ENCODE measurements around the gene CDH23.

The CDH23 gene

DNA sequence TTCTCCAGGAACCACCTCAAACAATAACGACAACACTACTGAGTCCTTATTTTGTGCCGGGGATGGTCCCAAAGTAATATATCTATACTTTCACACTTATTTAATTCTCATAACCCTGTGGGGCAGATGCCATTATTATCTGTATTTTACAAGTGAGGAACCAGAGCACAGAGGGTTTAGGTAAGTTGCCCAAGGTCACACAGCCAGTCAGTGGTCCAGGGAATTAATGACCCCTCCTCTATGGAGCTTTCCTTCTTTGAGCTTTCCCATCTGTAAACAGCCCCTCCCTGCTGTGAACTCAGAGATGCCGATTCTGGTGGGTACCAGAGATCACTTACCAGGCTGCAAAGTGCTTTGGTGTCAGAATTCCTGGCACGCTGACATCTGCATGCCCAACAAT, 217.2 kb downstream of the CDH23 start:
- TF ChIP-seq GATA2 (IDR thresholded peaks at IDR 0.05; ENCODE audit: low read depth, low read length) (no peak), GATA3 (IDR thresholded peaks at IDR 0.05; ENCODE audit: low read depth, low read length) (no peak)

- TF ChIP-seq GATA2 (IDR thresholded peaks at IDR 0.05; ENCODE audit: low read depth, low read length) (no peak), GATA3 (IDR thresholded peaks at IDR 0.05; ENCODE audit: low read depth, low read length) (no peak)
Measured at GRCh38 chr10:71614946-71615345, 218.2 kb downstream of the CDH23 start.

- TF ChIP-seq GATA2 (IDR thresholded peaks at IDR 0.05; ENCODE audit: low read depth, low read length) (no peak), GATA3 (IDR thresholded peaks at IDR 0.05; ENCODE audit: low read depth, low read length) (no peak)
Measured at GRCh38 chr10:71615538-71616329, 219.0 kb downstream of the CDH23 start.

- TF ChIP-seq GATA3 (IDR thresholded peaks at IDR 0.05; ENCODE audit: low read depth, low read length), result no peak
- no peak for TF ChIP-seq GATA2 (IDR thresholded peaks at IDR 0.05; ENCODE audit: low read depth, low read length)
Measured at GRCh38 chr10:71616817-71617654, 220.3 kb downstream of the CDH23 start.

GRCh38 chr10:71618176-71618575, 221.5 kb downstream of the CDH23 start:
- TF ChIP-seq GATA2 (IDR thresholded peaks at IDR 0.05; ENCODE audit: low read depth, low read length) (no peak), GATA3 (IDR thresholded peaks at IDR 0.05; ENCODE audit: low read depth, low read length) (no peak)

DNA sequence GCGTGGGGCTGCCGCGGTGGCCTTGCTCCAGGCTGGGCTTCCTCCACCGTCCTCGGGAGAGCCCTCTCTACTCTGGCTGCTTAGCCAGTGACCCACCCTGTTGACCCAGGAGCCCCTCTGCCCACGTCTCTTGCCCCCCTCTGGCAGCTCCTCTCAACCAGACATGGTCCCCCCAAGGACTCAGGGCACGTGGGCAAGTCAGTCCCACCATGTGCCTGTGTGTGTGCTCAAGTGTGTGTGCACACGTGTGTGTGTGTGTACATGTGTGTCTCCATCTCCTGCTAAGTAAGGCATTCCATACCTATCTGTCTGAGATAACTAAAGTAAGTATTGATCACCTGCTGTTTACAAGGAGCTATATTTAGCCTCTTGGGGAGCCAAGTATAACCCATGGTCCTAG, 221.9 kb downstream of the CDH23 start:
- no peak for TF ChIP-seq GATA2 (IDR thresholded peaks at IDR 0.05; ENCODE audit: low read depth, low read length)
- no peak for TF ChIP-seq GATA3 (IDR thresholded peaks at IDR 0.05; ENCODE audit: low read depth, low read length)

GRCh38 chr10:71620642-71621041, 223.9 kb downstream of the CDH23 start:
- TF ChIP-seq GATA3 (IDR thresholded peaks at IDR 0.05; ENCODE audit: low read depth, low read length) (no peak), GATA2 (IDR thresholded peaks at IDR 0.05; ENCODE audit: low read depth, low read length) (no peak)

DNA sequence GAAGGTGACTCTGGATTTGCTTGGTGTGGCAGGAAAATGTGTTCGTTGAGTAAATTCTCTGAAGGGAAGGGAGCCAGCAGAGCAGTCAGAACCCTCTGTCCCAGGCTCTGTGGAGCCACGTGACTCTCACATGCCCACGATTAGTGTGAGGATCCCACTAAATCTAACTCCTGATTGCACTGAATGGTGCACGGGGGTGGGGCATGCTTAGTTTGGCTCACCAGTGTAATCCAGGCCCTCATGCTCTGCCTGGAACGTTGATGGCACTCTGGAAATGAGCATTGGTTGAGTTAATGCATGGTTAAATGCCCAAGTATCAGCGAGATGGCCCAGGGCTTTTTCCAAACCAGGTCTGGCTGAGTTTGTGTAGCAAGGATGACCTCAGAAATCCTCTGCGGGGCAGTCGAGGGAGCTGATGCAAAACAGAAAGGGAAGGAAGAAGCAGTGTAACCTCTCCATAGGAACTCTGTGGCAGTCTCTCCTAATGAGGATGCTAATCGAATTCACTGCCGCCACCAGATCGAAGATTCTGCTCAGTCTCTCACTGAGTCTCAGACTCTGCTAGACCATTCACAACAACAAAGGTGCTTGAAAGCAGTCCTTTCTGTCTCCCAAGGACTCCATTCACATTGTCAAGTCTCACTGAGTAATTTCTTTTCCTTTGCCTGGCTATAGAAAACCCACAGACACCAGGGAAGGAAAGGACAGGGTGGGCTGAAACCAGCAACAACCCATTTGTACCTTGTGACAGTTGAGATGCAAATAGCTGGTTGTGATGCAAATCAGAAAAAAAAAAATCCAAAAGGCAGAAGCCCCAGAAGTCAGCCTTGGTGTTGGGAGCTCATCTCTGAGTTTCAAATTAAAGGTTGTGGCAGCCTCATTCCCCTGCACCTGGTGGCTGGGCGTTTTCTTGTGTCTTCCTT, 224.8 kb downstream of the CDH23 start:
- no peak for TF ChIP-seq GATA2 (IDR thresholded peaks at IDR 0.05; ENCODE audit: low read depth, low read length)
- no peak for TF ChIP-seq GATA3 (IDR thresholded peaks at IDR 0.05; ENCODE audit: low read depth, low read length)

DNA sequence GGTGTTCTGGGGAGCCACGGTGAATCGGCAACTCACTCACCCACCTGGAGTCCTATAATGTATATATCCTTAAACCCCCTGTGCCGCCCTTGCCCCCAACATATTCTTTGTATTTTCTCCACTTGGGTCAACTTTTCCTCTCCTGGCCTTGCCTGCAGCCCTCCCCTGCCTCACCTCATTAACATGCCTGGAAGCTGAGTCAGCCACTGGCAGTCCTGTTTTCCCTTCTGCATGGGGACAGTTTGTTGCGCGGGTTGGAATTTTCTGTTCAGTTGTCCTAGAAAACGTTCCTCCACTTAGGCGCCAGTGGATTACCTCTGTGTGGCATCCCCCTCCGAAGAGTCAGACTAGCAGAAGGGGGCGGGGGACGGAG, 225.4 kb downstream of the CDH23 start:
- TF ChIP-seq GATA2 (IDR thresholded peaks at IDR 0.05; ENCODE audit: low read depth, low read length) (no peak), GATA3 (IDR thresholded peaks at IDR 0.05; ENCODE audit: low read depth, low read length) (no peak)

DNA sequence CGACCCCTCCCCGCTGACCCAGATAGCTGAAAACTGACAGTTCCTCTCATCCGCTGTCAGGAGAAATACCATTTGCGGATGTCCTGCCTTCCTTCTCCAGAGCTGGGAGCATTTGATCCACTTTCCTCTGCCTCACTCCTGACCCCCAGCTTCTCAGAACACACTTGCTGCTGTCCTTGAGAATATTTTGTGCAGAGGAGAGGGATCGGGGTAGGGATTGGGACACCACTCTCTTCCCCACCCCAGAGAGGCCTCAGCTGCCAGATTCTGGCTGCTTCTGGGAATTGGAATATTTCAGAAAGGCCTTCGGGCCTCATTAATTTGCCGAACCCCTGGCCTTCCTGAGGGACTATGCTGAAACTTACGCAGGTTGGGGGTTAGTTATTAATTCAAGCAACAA, 225.9 kb downstream of the CDH23 start:
- TF ChIP-seq GATA2 (IDR thresholded peaks at IDR 0.05; ENCODE audit: low read depth, low read length) (no peak), GATA3 (IDR thresholded peaks at IDR 0.05; ENCODE audit: low read depth, low read length) (no peak)

- TF ChIP-seq GATA3 (IDR thresholded peaks at IDR 0.05; ENCODE audit: low read depth, low read length) (no peak), GATA2 (IDR thresholded peaks at IDR 0.05; ENCODE audit: low read depth, low read length) (no peak)
Measured at GRCh38 chr10:71623098-71623985, 226.6 kb downstream of the CDH23 start.

DNA sequence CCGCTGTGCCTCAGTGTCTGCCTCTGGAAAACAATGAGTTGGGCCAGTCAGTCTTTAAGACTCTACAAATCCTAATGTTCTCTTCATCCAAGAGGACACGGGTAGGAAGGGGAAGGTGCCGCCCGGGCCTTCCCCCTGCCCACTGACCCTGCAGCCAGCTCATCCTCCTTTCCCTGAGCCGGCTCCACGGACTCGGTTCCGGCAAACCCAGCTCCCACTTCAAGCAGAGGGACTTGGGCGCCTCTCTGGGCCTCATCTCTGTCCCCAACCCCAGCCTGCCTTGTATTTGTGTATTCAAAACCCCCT, 227.2 kb downstream of the CDH23 start:
- TF ChIP-seq GATA3 (IDR thresholded peaks at IDR 0.05; ENCODE audit: low read depth, low read length), result no peak

DNA sequence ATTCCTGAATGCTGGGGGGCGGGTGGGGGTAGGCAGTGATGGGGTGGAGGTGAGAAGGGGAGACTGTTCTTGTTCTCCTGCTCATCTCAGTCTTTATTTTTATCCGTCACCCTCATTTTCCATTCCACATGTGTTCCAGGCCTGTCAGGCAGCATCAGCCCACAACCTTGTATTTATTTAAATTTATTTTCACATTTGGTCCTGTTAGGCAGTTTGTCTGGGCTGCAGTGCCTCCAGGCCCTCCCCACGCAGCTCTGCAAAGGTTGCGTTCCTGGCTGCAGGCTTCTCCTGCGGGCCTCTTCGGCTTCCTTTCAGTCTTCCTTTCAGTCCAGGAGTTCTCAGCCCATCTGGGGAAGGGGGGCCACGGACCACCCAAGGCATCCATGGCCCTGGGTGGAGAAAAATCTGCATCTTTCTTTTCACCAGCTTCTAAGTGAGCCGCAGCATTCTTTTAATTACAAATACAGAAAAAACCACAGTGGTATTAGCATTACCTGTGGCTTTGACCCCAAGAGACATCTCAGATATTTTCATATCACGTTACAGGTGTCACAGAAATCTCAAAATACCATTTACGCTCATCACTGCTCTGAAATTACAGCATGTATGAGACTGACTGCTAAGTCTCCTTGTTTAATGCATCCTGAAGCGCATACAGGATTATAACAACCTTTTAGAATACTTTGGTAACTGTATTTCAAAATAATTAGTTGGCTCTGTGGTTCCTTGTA, 228.9 kb downstream of the CDH23 start:
- no peak for TF ChIP-seq GATA2 (IDR thresholded peaks at IDR 0.05; ENCODE audit: low read depth, low read length)
- no peak for TF ChIP-seq GATA3 (IDR thresholded peaks at IDR 0.05; ENCODE audit: low read depth, low read length)

All from SH-SY5Y (cell line).